HEK293T (cell line): ENCODE data around the gene TBC1D10A.

Experiments used
- CTCF ChIA-PET: fragments of 350-600 bp; formaldehyde crosslinking; extraction: SDS; loops from one replicate; lab custom pipeline; 2021; ENCODE audit warnings: antibody characterized with exemption, inconsistent platforms; lab: Yijun Ruan, JAX
- POLR2A ChIA-PET: fragments of 350-600 bp; formaldehyde crosslinking; extraction: SDS; loops from one replicate; lab custom pipeline; 2020; ENCODE audit warnings: antibody characterized with exemption, inconsistent platforms; lab: Yijun Ruan, JAX
- DNase-seq: peaks from one replicate; pipeline ENCODE4 v3.0.0; 2012; ENCODE audit warnings: mixed read lengths; ENCODE audit errors: extremely low spot score
- ARNT ChIP-seq: fragments of 450-650 bp; IDR thresholded peaks from 2 replicates; pipeline ENCODE4 v1.6.1; 2017; ENCODE audit warnings: mild to moderate bottlenecking
- BHLHE40 ChIP-seq: fragments of 450-650 bp; IDR thresholded peaks from 2 replicates; pipeline ENCODE4 v1.6.1; 2016; ENCODE audit warnings: mild to moderate bottlenecking, moderate library complexity, borderline replicate concordance
- CTBP1 ChIP-seq: fragments of 450-650 bp; IDR thresholded peaks from 2 replicates; pipeline ENCODE4 v1.6.1; 2016; ENCODE audit warnings: borderline replicate concordance
- ELF4 ChIP-seq: fragments of 450-650 bp; IDR thresholded peaks from 2 replicates; pipeline ENCODE4 v1.6.1; 2017; ENCODE audit warnings: antibody characterized with exemption
- FOXA1 ChIP-seq: fragments of 450-650 bp; IDR thresholded peaks from 2 replicates; pipeline ENCODE4 v1.6.1; 2016; ENCODE audit warnings: mild to moderate bottlenecking
- FOXK2 ChIP-seq: fragments of 450-650 bp; IDR thresholded peaks from 2 replicates; pipeline ENCODE4 v1.6.1; 2016; ENCODE audit warnings: mild to moderate bottlenecking
- FOXM1 ChIP-seq: fragments of 450-650 bp; IDR thresholded peaks from 2 replicates; pipeline ENCODE4 v1.6.1; 2017; ENCODE audit warnings: mild to moderate bottlenecking, borderline replicate concordance
- HDGF ChIP-seq: fragments of 450-650 bp; IDR thresholded peaks from 2 replicates; pipeline ENCODE4 v1.6.1; 2017; ENCODE audit warnings: antibody characterized with exemption, borderline replicate concordance
- L3MBTL2 ChIP-seq: fragments of 450-650 bp; conservative IDR thresholded peaks from 2 replicates; pipeline ENCODE4 v1.6.1; 2016; ENCODE audit warnings: mild to moderate bottlenecking
- LEF1 ChIP-seq: fragments of 450-650 bp; IDR thresholded peaks from 2 replicates; pipeline ENCODE4 v1.6.1; 2017; ENCODE audit warnings: mild to moderate bottlenecking, borderline replicate concordance
- NFRKB ChIP-seq: fragments of 450-650 bp; IDR thresholded peaks from 2 replicates; pipeline ENCODE4 v1.6.1; 2016; ENCODE audit warnings: mild to moderate bottlenecking, moderate library complexity
- SP1 ChIP-seq: fragments of 450-650 bp; IDR thresholded peaks from 2 replicates; pipeline ENCODE4 v1.6.1; 2017
- SUZ12 ChIP-seq: fragments of 450-650 bp; IDR thresholded peaks from 2 replicates; pipeline ENCODE4 v1.6.1; 2016; ENCODE audit warnings: mild to moderate bottlenecking
- TARDBP ChIP-seq: fragments of 450-650 bp; IDR thresholded peaks from 2 replicates; pipeline ENCODE4 v1.6.1; 2016
- ZNF384 ChIP-seq: fragments of 450-650 bp; IDR thresholded peaks from 2 replicates; pipeline ENCODE4 v1.6.1; 2016
- TF ChIP-seq, protein P1 (sequence below): fragments of 450-650 bp; IDR thresholded peaks from 2 replicates; pipeline ENCODE4 v1.6.1; 2016

Gene TBC1D10A

DNA sequence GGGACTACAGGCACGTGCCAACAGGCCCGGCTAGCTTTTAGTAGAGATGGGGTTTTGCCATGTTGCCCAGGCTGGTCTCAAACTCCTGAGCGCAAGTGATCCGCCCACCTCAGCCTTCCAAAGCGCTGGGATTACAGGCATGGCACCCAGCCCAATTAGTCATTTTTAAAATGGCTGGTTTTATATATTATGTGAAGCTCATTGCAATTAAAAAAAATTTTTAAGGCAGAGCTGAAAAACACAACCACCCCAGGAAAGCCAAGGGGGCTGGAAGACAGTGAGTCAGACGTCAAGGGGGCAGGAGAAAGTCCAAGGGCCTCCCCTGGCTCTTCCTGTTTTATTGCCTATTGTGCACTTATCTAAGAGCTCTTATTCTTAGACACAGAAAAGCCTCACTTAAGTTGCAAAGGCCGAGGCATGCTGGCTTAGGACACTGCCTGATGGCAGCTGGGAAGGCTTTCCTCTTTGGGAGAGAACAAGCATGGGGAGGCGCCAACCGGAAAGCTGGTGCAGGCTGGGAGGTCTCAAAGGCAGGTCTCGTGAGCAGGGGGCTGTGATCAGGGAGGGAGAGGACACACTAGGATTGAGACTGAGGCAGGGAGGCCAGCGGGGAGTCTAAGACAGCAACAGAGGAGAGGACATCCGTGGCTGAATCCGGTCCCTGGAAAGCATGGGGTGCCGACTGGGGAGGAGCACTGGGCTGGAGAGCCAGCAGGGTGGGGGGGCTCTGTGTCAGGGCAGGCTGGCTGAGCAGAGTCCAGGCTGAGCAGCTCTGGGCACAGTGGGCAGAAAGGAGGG, 49.0 kb downstream of the TBC1D10A start:
- no peak for DNase-seq
- ChIA-PET POLR2A (interaction anchor here (0.8 to 0.9 kb wide), 2 partner anchors 11 to 15 kb away, joined by 3 to 4 read pairs; partner anchors contain the start of gene CASTOR1), CTCF (interaction anchor here (0.7 to 1.9 kb wide), 3 partner anchors 8 to 14 kb away, joined by 3 to 7 read pairs (median 4); no protein-coding TSS in a partner anchor)
- TF ChIP-seq, protein P1, sequence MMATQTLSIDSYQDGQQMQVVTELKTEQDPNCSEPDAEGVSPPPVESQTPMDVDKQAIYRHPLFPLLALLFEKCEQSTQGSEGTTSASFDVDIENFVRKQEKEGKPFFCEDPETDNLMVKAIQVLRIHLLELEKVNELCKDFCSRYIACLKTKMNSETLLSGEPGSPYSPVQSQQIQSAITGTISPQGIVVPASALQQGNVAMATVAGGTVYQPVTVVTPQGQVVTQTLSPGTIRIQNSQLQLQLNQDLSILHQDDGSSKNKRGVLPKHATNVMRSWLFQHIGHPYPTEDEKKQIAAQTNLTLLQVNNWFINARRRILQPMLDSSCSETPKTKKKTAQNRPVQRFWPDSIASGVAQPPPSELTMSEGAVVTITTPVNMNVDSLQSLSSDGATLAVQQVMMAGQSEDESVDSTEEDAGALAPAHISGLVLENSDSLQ: no peak
- TF ChIP-seq NFRKB (no peak), ARNT (no peak), SUZ12 (no peak), CTBP1 (no peak), ELF4 (no peak), ZNF384 (no peak), FOXM1 (no peak), HDGF (no peak), BHLHE40 (no peak), LEF1 (no peak)

DNA sequence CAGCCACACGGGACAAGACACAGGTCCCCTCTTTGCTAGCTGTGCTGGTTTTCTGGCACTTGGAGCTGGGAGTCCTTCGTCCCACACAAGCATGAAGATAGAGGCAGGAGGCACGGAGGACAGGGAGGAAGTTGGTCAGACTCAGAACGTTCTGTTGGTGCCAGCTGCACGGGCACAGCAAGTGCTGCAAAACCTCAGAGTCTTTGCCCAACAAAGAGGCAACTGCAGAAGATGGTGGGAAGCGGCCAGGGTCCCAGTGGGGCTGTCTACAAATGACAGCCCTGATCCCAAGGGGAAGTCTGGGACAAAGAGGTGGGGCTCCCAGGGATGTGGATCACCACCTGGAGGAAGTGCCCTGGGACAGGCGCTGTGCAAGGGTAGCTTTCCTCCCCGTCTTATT, 50.7 kb downstream of the TBC1D10A start:
- CTCF ChIA-PET: no interaction called here
- POLR2A ChIA-PET: no interaction called here
- no peak for DNase-seq
- TF ChIP-seq NFRKB: no peak
- no peak for TF ChIP-seq SP1
- no peak for TF ChIP-seq BHLHE40
- no peak for TF ChIP-seq FOXA1
- no peak for TF ChIP-seq L3MBTL2
- no peak for TF ChIP-seq HDGF
- TF ChIP-seq, protein P1: no peak
- no peak for TF ChIP-seq ARNT
- no peak for TF ChIP-seq LEF1
- no peak for TF ChIP-seq TARDBP
- TF ChIP-seq ZNF384: no peak
- no peak for TF ChIP-seq CTBP1
- TF ChIP-seq FOXM1: no peak

DNA sequence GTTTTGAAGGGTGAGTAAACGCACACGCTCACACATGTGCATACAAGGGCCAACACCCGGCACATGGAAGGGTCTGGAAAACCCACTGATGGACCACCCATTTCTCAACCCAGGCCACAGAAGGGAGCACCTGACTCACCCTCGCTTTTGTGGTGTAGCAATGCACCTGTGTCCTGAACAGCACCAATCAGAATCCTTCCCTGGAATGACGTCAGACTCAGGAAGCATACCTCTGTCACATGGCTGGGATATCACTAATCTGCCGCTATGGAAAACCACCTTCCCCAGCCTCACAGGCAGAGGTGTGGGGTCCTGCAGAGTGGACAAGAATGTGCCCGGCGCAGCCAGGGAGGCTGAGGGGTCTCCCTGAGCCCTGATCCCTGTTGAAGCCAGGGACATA, 51.1 kb downstream of the TBC1D10A start:
- POLR2A ChIA-PET: no interaction called here
- CTCF ChIA-PET: no interaction called here
- no peak for TF ChIP-seq CTBP1
- TF ChIP-seq, protein P1: no peak
- TF ChIP-seq SP1: no peak
- no peak for TF ChIP-seq FOXM1
- TF ChIP-seq TARDBP: no peak
- no peak for TF ChIP-seq BHLHE40
- TF ChIP-seq ZNF384: no peak
- TF ChIP-seq SUZ12: no peak
- TF ChIP-seq ELF4: no peak
- no peak for TF ChIP-seq LEF1
- no peak for TF ChIP-seq ARNT
- no peak for TF ChIP-seq NFRKB
- TF ChIP-seq FOXK2: no peak
- no peak for TF ChIP-seq L3MBTL2
- no peak for TF ChIP-seq HDGF
- TF ChIP-seq FOXA1: no peak
- DNase-seq: no peak

DNA sequence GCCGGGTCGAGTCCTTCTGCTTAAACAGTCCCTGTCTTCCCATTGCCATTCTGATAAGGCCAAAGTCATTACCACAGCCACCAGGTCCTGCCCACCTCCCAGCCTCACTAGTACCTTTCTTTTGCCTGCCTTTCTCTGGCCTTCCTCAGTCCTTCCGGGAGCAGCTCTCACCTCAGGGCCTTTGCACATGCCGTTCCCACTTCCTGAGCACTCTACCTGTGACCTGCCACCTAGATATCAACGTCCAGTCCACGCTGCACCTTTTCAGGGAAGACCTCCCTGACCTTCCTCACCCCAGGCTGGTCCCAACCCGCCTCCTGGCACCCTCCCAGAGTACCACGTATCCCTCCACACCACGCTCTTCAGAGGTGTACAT, 52.3 kb downstream of the TBC1D10A start:
- ChIA-PET POLR2A (no interaction called here), CTCF (no interaction called here)
- no peak for DNase-seq
- TF ChIP-seq FOXA1: no peak
- TF ChIP-seq, protein P1: no peak
- TF ChIP-seq LEF1: no peak
- TF ChIP-seq FOXM1: no peak
- TF ChIP-seq BHLHE40: no peak
- TF ChIP-seq CTBP1: no peak
- TF ChIP-seq ELF4: no peak
- no peak for TF ChIP-seq SUZ12
- TF ChIP-seq HDGF: no peak
- TF ChIP-seq FOXK2: no peak
- no peak for TF ChIP-seq NFRKB
- TF ChIP-seq SP1: no peak
- no peak for TF ChIP-seq TARDBP
- no peak for TF ChIP-seq ARNT
- no peak for TF ChIP-seq ZNF384
- TF ChIP-seq L3MBTL2: no peak

DNA sequence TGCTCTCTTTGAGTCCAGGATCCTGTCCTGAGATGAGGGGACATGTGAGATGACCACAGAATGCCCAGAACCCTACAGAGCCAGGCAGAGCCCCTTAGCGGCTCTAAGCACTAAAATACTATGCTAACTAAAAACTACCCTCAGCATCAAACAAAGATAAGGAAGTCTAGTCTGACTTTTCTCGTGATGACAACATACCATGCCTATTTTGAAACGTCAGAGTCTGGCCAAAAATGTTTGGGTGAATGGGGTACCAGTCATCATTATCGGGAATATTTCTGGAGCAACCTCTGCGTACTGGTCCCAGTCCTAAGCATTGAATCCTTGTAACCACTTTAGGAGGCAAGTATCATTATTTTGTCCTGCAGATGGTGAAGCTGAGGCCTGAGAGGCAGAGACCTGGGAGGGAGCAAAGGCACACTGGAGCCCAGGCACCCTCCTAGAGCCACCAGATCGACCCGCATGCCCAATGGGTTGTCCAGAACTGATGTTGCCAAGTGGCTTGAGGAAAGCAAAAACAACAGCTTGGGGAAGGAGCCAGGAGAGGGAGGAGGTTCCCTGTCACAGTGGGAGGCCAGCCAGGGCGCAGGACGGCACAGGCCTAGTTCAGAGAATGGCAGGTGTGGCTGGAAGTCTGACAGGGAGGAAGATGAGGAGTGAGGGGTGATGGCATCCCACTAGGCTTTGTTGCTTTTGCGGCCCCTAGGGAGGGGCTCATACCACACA, 52.9 kb downstream of the TBC1D10A start:
- CTCF ChIA-PET: no interaction called here
- no peak for DNase-seq
- TF ChIP-seq L3MBTL2: no peak
- no peak for TF ChIP-seq LEF1
- TF ChIP-seq ARNT: no peak
- TF ChIP-seq SUZ12: no peak
- no peak for TF ChIP-seq FOXK2
- no peak for TF ChIP-seq SP1
- TF ChIP-seq FOXA1: no peak
- no peak for TF ChIP-seq TARDBP
- TF ChIP-seq BHLHE40: no peak
- TF ChIP-seq, protein P1: no peak
- TF ChIP-seq NFRKB: no peak
- POLR2A ChIA-PET: no interaction called here
